T-helper 17 cell (primary cell): ENCODE data around the gene KHK. TPM values are rescaled to one million over a fixed set of nuclear protein-coding genes. Genes with fewer than 3 reads are reported as not detected.

ENCODE experiments used
- ATAC-seq: fragments of 150-1000 bp; cut with Tn5 transposase; 2 replicates; pipeline ENCODE4 v1.10.0; 2021; ENCODE audit warnings: mild to moderate bottlenecking, moderate library complexity
- DNase-seq, 3 donors: peaks; one replicate each; pipeline versions ENCODE4 v3.0.0 to v3.0.0-alpha.2; 2020 to 2021
- H3K9me3 ChIP-seq: one replicate; pipeline ENCODE4 v1.7.0; 2013; ENCODE audit warnings: low read length, mild to moderate bottlenecking; ENCODE audit not compliant: control insufficient read depth, poor library complexity, severe bottlenecking
- H3K27ac Mint-ChIP-seq: one replicate; pipeline ENCODE4 v1.8.0; 2022; ENCODE audit warnings: mild to moderate bottlenecking, moderate library complexity, mixed read lengths
- H3K27me3 Mint-ChIP-seq: one replicate; pipeline ENCODE4 v1.8.0; 2022; ENCODE audit warnings: mixed read lengths
- H3K36me3 Mint-ChIP-seq: one replicate; pipeline ENCODE4 v1.8.0; 2022; ENCODE audit warnings: low read depth, mixed read lengths
- H3K4me1 Mint-ChIP-seq: one replicate; pipeline ENCODE4 v1.8.0; 2022; ENCODE audit warnings: mild to moderate bottlenecking, mixed read lengths
- H3K4me3 Mint-ChIP-seq: one replicate; pipeline ENCODE4 v1.8.0; 2022; ENCODE audit warnings: mild to moderate bottlenecking, moderate library complexity, mixed read lengths
- total RNA-seq, 4 donors: library from RNA in 2 of 4; stranded (reverse) in 2 of 4; gene quantifications; one replicate each; pipeline ENCODE4 v1.2.3 and lab custom pipeline; 2022 to 2026

Gene KHK
- total RNA-seq, result 1 to 10 TPM; 4.5 to 5.4 TPM
- 3.8 to 4.1 reads per million in 2 donors for total RNA-seq (lab: John Stamatoyannopoulos, UW)

DNA sequence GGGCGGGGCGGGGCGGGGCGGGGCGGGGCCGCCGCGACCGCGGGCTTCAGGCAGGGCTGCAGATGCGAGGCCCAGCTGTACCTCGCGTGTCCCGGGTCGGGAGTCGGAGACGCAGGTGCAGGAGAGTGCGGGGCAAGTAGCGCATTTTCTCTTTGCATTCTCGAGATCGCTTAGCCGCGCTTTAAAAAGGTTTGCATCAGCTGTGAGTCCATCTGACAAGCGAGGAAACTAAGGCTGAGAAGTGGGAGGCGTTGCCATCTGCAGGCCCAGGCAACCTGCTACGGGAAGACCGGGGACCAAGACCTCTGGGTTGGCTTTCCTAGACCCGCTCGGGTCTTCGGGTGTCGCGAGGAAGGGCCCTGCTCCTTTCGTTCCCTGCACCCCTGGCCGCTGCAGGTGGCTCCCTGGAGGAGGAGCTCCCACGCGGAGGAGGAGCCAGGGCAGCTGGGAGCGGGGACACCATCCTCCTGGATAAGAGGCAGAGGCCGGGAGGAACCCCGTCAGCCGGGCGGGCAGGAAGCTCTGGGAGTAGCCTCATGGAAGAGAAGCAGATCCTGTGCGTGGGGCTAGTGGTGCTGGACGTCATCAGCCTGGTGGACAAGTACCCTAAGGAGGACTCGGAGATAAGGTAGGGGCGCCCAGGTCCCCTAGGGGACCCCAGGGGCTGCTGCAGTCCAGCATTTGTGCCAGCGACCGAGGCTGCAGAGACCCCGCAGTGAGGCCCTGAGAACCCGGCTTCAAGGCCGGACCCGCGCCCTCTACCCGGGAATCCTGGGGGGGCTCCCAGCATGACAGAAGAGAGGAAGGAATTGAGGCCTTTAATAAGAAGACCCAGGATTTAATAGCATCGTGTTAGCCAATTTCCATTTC is at the start of gene KHK:
Gene KHK (plus strand): TSS at position 49 of the 870 bp plus-strand sequence. CDS start 488 bp downstream, at position 537.
- H3K4me3 Mint-ChIP-seq, result peak within 1 kb of the TSS; percentile 92
- no peaks in the 10 kb centered on the region for H3K36me3 Mint-ChIP-seq
- no peaks in the 10 kb centered on the region for H3K9me3 ChIP-seq
- no peak for DNase-seq
- H3K27me3 Mint-ChIP-seq, result no peaks in the 10 kb centered on the region
- H3K27ac Mint-ChIP-seq, result peak within 1 kb of the TSS; percentile 83
- no peak for ATAC-seq
- H3K4me1 Mint-ChIP-seq, result peaks cover 14% of the 10 kb centered on the region

DNA sequence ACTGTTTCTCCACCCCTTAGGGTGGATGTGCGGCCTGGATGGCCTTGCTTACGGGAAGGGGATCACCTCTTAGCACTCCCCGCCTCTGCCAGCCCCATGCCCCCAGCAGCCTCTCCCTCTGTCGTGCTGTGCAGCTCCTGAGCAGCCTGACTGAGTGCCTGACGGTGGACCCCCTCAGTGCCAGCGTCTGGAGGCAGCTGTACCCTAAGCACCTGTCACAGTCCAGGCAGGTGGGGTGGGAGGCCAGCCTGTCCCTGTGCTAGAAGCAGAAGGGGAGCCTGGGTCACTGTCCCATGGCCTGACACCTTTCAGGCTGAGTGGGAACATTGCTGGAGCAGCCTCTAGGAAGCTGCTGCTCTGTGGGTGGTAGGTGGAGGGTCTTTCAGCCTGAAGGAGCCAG is 48.6 kb upstream of the KHK start:
- ATAC-seq, result no peak
- H3K9me3 ChIP-seq, result no peaks in the 10 kb centered on the region
- Mint-ChIP-seq H3K4me3 (no peak overlapping the region), H3K4me1 (peaks cover 25% of the 10 kb centered on the region), H3K27me3 (no peaks in the 10 kb centered on the region), H3K27ac (no peak overlapping the region), H3K36me3 (peaks cover 6% of the 10 kb centered on the region)
- DNase-seq, result no peak

GRCh38 chr2:27038631-27039339 is 47.8 kb upstream of the KHK start:
- Mint-ChIP-seq H3K36me3 (peaks cover 6% of the 10 kb centered on the region), H3K4me1 (peaks cover 20% of the 10 kb centered on the region), H3K4me3 (no peak overlapping the region), H3K27ac (no peak overlapping the region), H3K27me3 (no peaks in the 10 kb centered on the region)
- no peak for ATAC-seq
- DNase-seq, result no peak
- no peaks in the 10 kb centered on the region for H3K9me3 ChIP-seq

DNA sequence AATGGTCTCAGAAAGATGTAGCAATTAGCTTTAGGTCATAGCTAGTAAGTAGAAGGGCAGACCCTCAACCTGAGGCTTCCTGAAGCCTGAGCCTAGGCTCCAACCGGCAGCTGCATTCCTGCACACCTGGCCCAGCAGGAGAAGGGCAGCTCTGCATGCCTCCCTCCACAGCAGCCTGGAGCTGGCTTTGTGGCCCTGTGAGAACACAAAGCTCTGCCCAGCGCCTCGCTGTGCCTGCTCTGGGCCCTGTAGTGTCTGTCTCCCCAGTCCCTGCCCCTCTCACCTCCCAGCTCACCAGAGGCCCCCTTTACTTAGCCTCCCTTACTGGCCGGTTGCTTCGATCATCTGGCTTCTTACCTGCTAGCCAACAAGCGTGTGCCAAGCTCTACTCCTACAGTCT is 47.1 kb upstream of the KHK start:
- ATAC-seq (no peak), DNase-seq (no peak)
- no peak overlapping the region for H3K4me3 Mint-ChIP-seq
- H3K9me3 ChIP-seq, result no peaks in the 10 kb centered on the region
- H3K4me1 Mint-ChIP-seq, result peaks cover 15% of the 10 kb centered on the region
- no peaks in the 10 kb centered on the region for H3K27me3 Mint-ChIP-seq
- peaks cover 6% of the 10 kb centered on the region for H3K36me3 Mint-ChIP-seq
- no peak overlapping the region for H3K27ac Mint-ChIP-seq

DNA sequence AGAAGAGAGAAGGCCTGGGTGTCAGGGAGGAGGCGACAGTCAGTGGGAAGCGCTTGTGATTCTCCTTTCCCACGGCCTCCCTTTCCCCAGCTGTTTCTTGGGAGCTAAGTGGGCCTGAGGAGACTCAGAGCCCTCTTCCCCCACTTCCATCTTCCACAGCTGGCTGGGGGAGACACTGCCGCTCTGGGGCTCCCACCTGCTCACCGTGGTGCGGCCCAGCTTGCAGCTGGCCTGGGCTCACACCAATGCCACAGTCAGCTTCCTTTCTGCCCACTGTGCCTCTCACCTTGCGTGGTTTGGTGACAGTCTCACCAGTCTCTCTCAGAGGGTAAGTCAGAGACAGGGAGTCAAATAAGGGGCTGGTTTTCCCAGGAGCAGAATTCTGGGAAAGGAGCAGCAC is 46.7 kb upstream of the KHK start:
- H3K36me3 Mint-ChIP-seq, result peaks cover 6% of the 10 kb centered on the region
- no peak for DNase-seq
- no peaks in the 10 kb centered on the region for H3K27me3 Mint-ChIP-seq
- peaks cover 15% of the 10 kb centered on the region for H3K4me1 Mint-ChIP-seq
- no peak overlapping the region for H3K27ac Mint-ChIP-seq
- ATAC-seq, result no peak
- no peak overlapping the region for H3K4me3 Mint-ChIP-seq
- H3K9me3 ChIP-seq, result no peaks in the 10 kb centered on the region

GRCh38 chr2:27040282-27040681 is 46.3 kb upstream of the KHK start:
- DNase-seq, result no peak
- Mint-ChIP-seq H3K4me1 (peaks cover 10% of the 10 kb centered on the region), H3K27ac (no peak overlapping the region), H3K27me3 (no peaks in the 10 kb centered on the region), H3K4me3 (no peak overlapping the region), H3K36me3 (peaks cover 6% of the 10 kb centered on the region)
- no peaks in the 10 kb centered on the region for H3K9me3 ChIP-seq
- ATAC-seq, result no peak

GRCh38 chr2:27041752-27042151 is 44.8 kb upstream of the KHK start:
- no peaks in the 10 kb centered on the region for H3K9me3 ChIP-seq
- Mint-ChIP-seq H3K36me3 (peaks cover 6% of the 10 kb centered on the region), H3K4me3 (no peak overlapping the region), H3K27ac (peak overlapping the region; percentile 68), H3K27me3 (no peaks in the 10 kb centered on the region), H3K4me1 (peaks cover 5% of the 10 kb centered on the region)
- no peak for ATAC-seq
- no peak for DNase-seq

DNA sequence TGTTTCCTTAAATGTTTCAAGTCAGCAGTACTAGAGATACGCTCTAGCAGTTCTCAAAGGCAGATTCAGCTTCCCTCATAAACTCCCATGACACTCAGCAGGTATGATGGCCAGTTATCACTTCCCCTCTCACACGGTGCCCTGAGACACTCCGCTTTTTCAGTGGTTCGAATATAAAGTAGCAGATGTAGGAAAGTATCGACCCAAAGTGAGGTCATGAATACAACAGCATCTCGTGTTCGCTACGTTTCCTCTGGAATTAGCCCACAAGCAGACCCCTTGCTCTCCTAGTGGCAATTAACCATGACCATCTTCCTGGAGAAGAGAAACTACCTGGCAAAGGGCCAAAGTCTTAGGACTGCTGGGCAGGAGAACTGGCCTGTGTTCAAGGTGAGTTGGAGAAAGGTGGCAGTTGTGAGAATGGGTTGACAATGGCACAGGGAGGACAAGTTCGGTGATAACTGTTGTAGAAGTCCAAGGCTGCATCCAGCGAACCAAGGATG is 44.4 kb upstream of the KHK start:
- Mint-ChIP-seq H3K4me3 (no peak overlapping the region), H3K36me3 (peaks cover 6% of the 10 kb centered on the region), H3K27me3 (no peaks in the 10 kb centered on the region), H3K4me1 (peaks cover 5% of the 10 kb centered on the region), H3K27ac (peak overlapping the region; percentile 68)
- DNase-seq (no peak), ATAC-seq (peak; percentile 78)
- H3K9me3 ChIP-seq, result no peaks in the 10 kb centered on the region

DNA sequence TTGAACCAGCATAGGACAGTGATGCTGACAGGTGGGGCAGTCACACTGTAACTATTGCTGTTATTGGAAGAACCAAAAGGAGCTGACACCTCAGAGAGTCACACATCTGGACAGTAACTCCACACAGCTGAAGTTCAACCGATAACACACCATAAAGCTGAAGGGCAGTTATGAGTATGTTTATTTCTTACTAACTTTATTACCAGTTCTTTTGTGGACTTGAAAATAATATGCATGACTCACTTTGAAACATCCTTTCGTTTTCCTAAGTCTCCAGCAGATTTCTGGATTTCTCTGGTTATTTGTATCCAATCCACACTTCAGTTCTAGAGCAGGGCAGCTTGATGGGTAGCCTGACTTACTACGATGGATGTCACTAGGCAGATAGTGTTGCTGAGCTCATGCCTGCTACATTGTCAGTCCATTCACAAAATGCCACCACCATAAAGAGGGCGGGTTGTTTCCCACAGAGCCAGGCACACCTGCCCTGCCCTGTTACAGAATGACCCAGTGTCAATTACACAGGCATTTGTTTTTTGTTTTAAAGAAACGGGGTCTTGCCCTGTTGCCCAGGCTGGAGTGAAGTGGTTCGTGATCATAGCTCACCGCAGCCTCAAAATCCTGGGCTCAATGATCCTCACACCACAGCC is 43.5 kb upstream of the KHK start:
- Mint-ChIP-seq H3K36me3 (peaks cover 6% of the 10 kb centered on the region), H3K27me3 (no peaks in the 10 kb centered on the region), H3K4me3 (no peak overlapping the region), H3K4me1 (peaks cover 8% of the 10 kb centered on the region), H3K27ac (no peak overlapping the region)
- no peaks in the 10 kb centered on the region for H3K9me3 ChIP-seq
- ATAC-seq, result no peak
- DNase-seq, result no peak

GRCh38 chr2:27049422-27050280 is 36.9 kb upstream of the KHK start:
- H3K27ac Mint-ChIP-seq, result peak overlapping the region; percentile 98
- peak; percentile 41 to 59 (median 52) for DNase-seq
- peak; percentile 31 for ATAC-seq
- H3K4me3 Mint-ChIP-seq, result peak overlapping the region; percentile 86
- peaks cover 5% of the 10 kb centered on the region for H3K27me3 Mint-ChIP-seq
- H3K36me3 Mint-ChIP-seq, result peaks cover 3% of the 10 kb centered on the region
- no peaks in the 10 kb centered on the region for H3K9me3 ChIP-seq
- peaks cover 29% of the 10 kb centered on the region for H3K4me1 Mint-ChIP-seq

DNA sequence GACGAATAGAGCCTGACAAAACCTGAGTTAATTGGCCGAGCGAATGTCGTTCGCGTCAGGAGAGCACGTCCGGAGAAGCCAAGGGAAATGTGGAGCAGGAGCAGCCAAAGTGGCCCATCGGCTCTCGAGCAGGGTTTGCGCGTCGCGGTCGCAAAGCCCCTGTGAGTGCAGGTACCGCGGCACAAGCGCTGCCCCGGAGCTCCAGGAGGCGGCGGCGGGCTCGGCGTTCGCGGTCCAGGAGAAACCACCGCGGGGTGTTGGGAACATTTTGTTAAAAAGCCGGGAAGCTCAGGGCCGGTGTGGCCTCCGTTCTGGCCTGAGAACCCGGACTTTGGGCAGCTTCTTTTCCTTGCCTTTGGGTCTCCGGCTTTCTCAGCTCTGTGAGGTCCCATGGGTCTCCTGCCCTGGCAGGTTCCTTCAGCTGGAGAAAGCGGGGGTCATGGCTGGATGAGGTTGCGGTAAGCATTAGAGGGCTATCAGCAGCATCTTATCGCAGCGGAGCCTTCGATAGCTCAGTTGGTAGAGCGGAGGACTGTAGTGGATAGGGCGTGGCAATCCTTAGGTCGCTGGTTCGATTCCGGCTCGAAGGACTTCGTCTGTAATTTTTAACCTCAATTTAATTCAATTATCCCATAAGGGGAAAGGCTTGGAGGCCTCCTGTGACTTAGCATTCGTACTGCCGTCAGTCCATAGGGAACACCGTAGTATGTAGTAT is 36.1 kb upstream of the KHK start:
- Mint-ChIP-seq H3K27ac (peak overlapping the region; percentile 98), H3K27me3 (peaks cover 5% of the 10 kb centered on the region), H3K4me1 (peaks cover 32% of the 10 kb centered on the region), H3K36me3 (peaks cover 3% of the 10 kb centered on the region), H3K4me3 (peak overlapping the region; percentile 86)
- ATAC-seq (peak; percentile 67), DNase-seq (peak; percentile 66 to 89 (median 84))
- H3K9me3 ChIP-seq, result no peaks in the 10 kb centered on the region
